ENCODE measurements around the gene GSTP1. TPM values are rescaled to one million over a fixed set of nuclear protein-coding genes. Genes with fewer than 3 reads are reported as not detected.
"Not testable (repeated sequence)": the region's sequence is repeated elsewhere in the genome, so short reads cannot be mapped to it uniquely, and the experiment has no call there.

The GSTP1 gene
- total RNA-seq, 1 donor from 2014 or later, result 751 TPM

GRCh38 chr11:67594480-67594879, 10.9 kb downstream of the GSTP1 start:
- TF ChIP-seq CTCF (IDR thresholded peaks at IDR 0.05), result no peak
- Histone ChIP-seq H3K27ac (no peak overlapping the region), H3K9me3 (no peaks in the 10 kb centered on the region), H3K27me3 (no peaks in the 10 kb centered on the region), H3K36me3 (no peaks in the 10 kb centered on the region), H3K4me1 (no peaks in the 10 kb centered on the region), H3K4me3 (no peak overlapping the region)
- intact Hi-C loops (cut with DNase I), result no loop called here
- no peak for ATAC-seq
- DNase-seq, result no peak

GRCh38 chr11:67596753-67597300, 13.2 kb downstream of the GSTP1 start:
- ATAC-seq, result no peak
- no peak overlapping the region for H3K4me3 ChIP-seq
- H3K4me1 ChIP-seq, result no peaks in the 10 kb centered on the region
- no peaks in the 10 kb centered on the region for H3K9me3 ChIP-seq
- intact Hi-C loops (cut with DNase I), result no loop called here
- no peaks in the 10 kb centered on the region for H3K27me3 ChIP-seq
- no peak for TF ChIP-seq CTCF (IDR thresholded peaks at IDR 0.05)
- no peak overlapping the region for H3K27ac ChIP-seq
- DNase-seq, result no peak
- no peaks in the 10 kb centered on the region for H3K36me3 ChIP-seq

- DNase-seq; H3K27me3 ChIP-seq; H3K27ac ChIP-seq; H3K9me3 ChIP-seq; H3K4me1 ChIP-seq; intact Hi-C loops (cut with DNase I); H3K36me3 ChIP-seq; ATAC-seq; H3K4me3 ChIP-seq: not testable (repeated sequence)
Observed at GRCh38 chr11:67597458-67597857, 13.8 kb downstream of the GSTP1 start.

- H3K9me3 ChIP-seq; intact Hi-C loops (cut with DNase I); H3K4me3 ChIP-seq; H3K4me1 ChIP-seq; H3K27ac ChIP-seq; H3K27me3 ChIP-seq; DNase-seq; ATAC-seq; H3K36me3 ChIP-seq: not testable (repeated sequence)
Observed at GRCh38 chr11:67597963-67598362, 14.4 kb downstream of the GSTP1 start.

GRCh38 chr11:67599149-67599548, 15.5 kb downstream of the GSTP1 start:
- Histone ChIP-seq H3K9me3 (no peaks in the 10 kb centered on the region), H3K4me3 (no peak overlapping the region), H3K27ac (no peak overlapping the region), H3K27me3 (no peaks in the 10 kb centered on the region), H3K36me3 (no peaks in the 10 kb centered on the region), H3K4me1 (no peaks in the 10 kb centered on the region)
- no peak for TF ChIP-seq CTCF (IDR thresholded peaks at IDR 0.05)
- intact Hi-C loops (cut with DNase I), result no loop called here
- DNase-seq (no peak), ATAC-seq (no peak)

GRCh38 chr11:67600324-67601029, 16.9 kb downstream of the GSTP1 start:
- no peaks in the 10 kb centered on the region for H3K27me3 ChIP-seq
- intact Hi-C loops (cut with DNase I), result no loop called here
- H3K4me3 ChIP-seq, result no peak overlapping the region
- no peak overlapping the region for H3K27ac ChIP-seq
- H3K9me3 ChIP-seq, result no peaks in the 10 kb centered on the region
- no peak for TF ChIP-seq CTCF (IDR thresholded peaks at IDR 0.05)
- no peaks in the 10 kb centered on the region for H3K36me3 ChIP-seq
- ATAC-seq, result no peak
- H3K4me1 ChIP-seq, result no peaks in the 10 kb centered on the region
- no peak for DNase-seq
